ENCODE measurements around the gene ZBTB40.

Gene ZBTB40

GRCh38 chr1:22489278-22489677 is 37.6 kb downstream of the ZBTB40 start:
- TF ChIP-seq EZH2phosphoT487 (IDR thresholded peaks at IDR 0.05; ENCODE audit: low read depth) (no peak), CTCF (IDR thresholded peaks at IDR 0.05; ENCODE audit: low read depth, low read length) (no peak)
- Histone ChIP-seq H2AFZ (ENCODE audit: low read depth, low read length) (no peak overlapping the region), H3K27ac (ENCODE audit: low read length) (no peak overlapping the region)

GRCh38 chr1:22489823-22490222 is 38.2 kb downstream of the ZBTB40 start:
- no peak overlapping the region for H3K4me2 ChIP-seq (ENCODE audit: low read length)
- H2AFZ ChIP-seq (ENCODE audit: low read depth, low read length) = no peak overlapping the region
- no peaks in the 10 kb centered on the region for H3K9me3 ChIP-seq (ENCODE audit: insufficient read depth, low read length)
- H3K4me1 ChIP-seq (ENCODE audit: low read length) = peaks cover 20% of the 10 kb centered on the region
- H3K36me3 ChIP-seq (replicated peaks; ENCODE audit: low read depth, low read length) = no peaks in the 10 kb centered on the region
- no peaks in the 10 kb centered on the region for H4K20me1 ChIP-seq (ENCODE audit: insufficient read depth, low read length)
- TF ChIP-seq CTCF (IDR thresholded peaks at IDR 0.05; ENCODE audit: low read depth, low read length) = no peak
- no peak for TF ChIP-seq EZH2phosphoT487 (IDR thresholded peaks at IDR 0.05; ENCODE audit: low read depth)
- no peak overlapping the region for H3K4me3 ChIP-seq (ENCODE audit: low read length)
- H3K9ac ChIP-seq (ENCODE audit: low read length) = no peak overlapping the region
- peaks cover 23% of the 10 kb centered on the region for H3K79me2 ChIP-seq (ENCODE audit: low read length)
- no peaks in the 10 kb centered on the region for H3K27me3 ChIP-seq (ENCODE audit: low read depth, low read length)
- no peak overlapping the region for H3K27ac ChIP-seq (ENCODE audit: low read length)

More at GRCh38 chr1:22489278-22489677, 37.6 kb downstream of the ZBTB40 start:
- H3K4me3 ChIP-seq (ENCODE audit: low read length) = no peak overlapping the region
- no peak overlapping the region for H3K4me2 ChIP-seq (ENCODE audit: low read length)
- peaks cover 15% of the 10 kb centered on the region for H3K4me1 ChIP-seq (ENCODE audit: low read length)
- H4K20me1 ChIP-seq (ENCODE audit: insufficient read depth, low read length) = no peaks in the 10 kb centered on the region
- H3K9ac ChIP-seq (ENCODE audit: low read length) = no peak overlapping the region
- peaks cover 28% of the 10 kb centered on the region for H3K79me2 ChIP-seq (ENCODE audit: low read length)
- no peaks in the 10 kb centered on the region for H3K36me3 ChIP-seq (replicated peaks; ENCODE audit: low read depth, low read length)
- H3K9me3 ChIP-seq (ENCODE audit: insufficient read depth, low read length) = no peaks in the 10 kb centered on the region
- no peaks in the 10 kb centered on the region for H3K27me3 ChIP-seq (ENCODE audit: low read depth, low read length)

- TF ChIP-seq EZH2phosphoT487 (IDR thresholded peaks at IDR 0.05; ENCODE audit: low read depth) = no peak
- no peak for TF ChIP-seq CTCF (IDR thresholded peaks at IDR 0.05; ENCODE audit: low read depth, low read length)
- Histone ChIP-seq H3K9me3 (ENCODE audit: insufficient read depth, low read length) (no peaks in the 10 kb centered on the region), H3K27ac (ENCODE audit: low read length) (no peak overlapping the region), H3K4me2 (ENCODE audit: low read length) (no peak overlapping the region), H4K20me1 (ENCODE audit: insufficient read depth, low read length) (no peaks in the 10 kb centered on the region), H3K9ac (ENCODE audit: low read length) (no peak overlapping the region), H2AFZ (ENCODE audit: low read depth, low read length) (no peak overlapping the region), H3K4me1 (ENCODE audit: low read length) (peaks cover 20% of the 10 kb centered on the region), H3K27me3 (ENCODE audit: low read depth, low read length) (no peaks in the 10 kb centered on the region), H3K79me2 (ENCODE audit: low read length) (peaks cover 19% of the 10 kb centered on the region), H3K4me3 (ENCODE audit: low read length) (no peak overlapping the region), H3K36me3 (replicated peaks; ENCODE audit: low read depth, low read length) (no peaks in the 10 kb centered on the region)
Observed at GRCh38 chr1:22490309-22490708, 38.7 kb downstream of the ZBTB40 start.

- Histone ChIP-seq H3K36me3 (replicated peaks; ENCODE audit: low read depth, low read length) (no peaks in the 10 kb centered on the region), H3K4me1 (ENCODE audit: low read length) (peaks cover 17% of the 10 kb centered on the region; the same call in 1 of the 2 replicates), H3K27ac (ENCODE audit: low read length) (no peak overlapping the region), H4K20me1 (ENCODE audit: insufficient read depth, low read length) (no peaks in the 10 kb centered on the region), H2AFZ (ENCODE audit: low read depth, low read length) (no peak overlapping the region), H3K4me3 (ENCODE audit: low read length) (no peak overlapping the region), H3K9me3 (ENCODE audit: insufficient read depth, low read length) (no peaks in the 10 kb centered on the region), H3K4me2 (ENCODE audit: low read length) (no peak overlapping the region), H3K27me3 (ENCODE audit: low read depth, low read length) (no peaks in the 10 kb centered on the region), H3K79me2 (ENCODE audit: low read length) (peaks cover 7% of the 10 kb centered on the region; the same call in 1 of the 2 replicates), H3K9ac (ENCODE audit: low read length) (no peak overlapping the region)
- no peak for TF ChIP-seq EZH2phosphoT487 (IDR thresholded peaks at IDR 0.05; ENCODE audit: low read depth)
- TF ChIP-seq CTCF (IDR thresholded peaks at IDR 0.05; ENCODE audit: low read depth, low read length) = no peak
Observed at GRCh38 chr1:22491995-22492715, 40.5 kb downstream of the ZBTB40 start.

Measured in OCI-LY3 (cell line).